Measurements from ENCODE around the gene PLEKHG3.

The PLEKHG3 gene

DNA sequence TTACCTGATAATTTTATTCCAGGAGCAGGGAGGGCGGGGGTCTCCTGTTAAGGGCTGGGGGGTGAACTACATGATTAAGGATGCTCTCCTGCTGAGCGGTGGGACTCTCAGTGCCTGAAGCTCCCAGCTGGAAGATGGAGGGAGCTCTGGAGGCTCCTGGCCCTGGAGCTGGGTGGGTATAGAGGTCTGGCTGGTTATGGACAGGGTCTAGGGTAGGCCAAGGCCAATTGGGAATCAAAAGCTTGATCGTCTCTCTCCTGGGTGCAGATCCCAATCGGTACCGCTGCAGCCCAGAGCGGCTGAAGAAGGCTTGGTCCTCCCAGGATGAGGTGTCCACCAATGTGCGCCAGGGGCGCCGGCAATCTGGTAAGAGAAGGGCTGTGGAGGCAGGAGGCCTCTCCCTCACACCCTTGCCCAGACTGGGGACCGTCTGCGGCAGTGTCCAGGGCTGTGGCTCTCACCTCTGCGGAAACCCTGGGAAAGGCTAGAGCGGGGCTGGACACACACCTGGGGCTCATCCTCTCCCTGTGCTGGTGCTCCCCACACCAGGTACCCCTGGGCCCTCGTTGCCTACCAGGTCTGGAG lies 28.4 kb downstream of the PLEKHG3 start:
- Histone ChIP-seq H3K4me3 (ENCODE audit: low read depth, low read length) (no peak overlapping the region), H3K9me3 (ENCODE audit: control insufficient read depth, low read length) (no peaks in the 10 kb centered on the region), H2AFZ (no peak overlapping the region), H3K27ac (no peak overlapping the region), H3K79me2 (peaks cover 22% of the 10 kb centered on the region), H3K27me3 (ENCODE audit: control insufficient read depth, insufficient read depth, low read length) (no peaks in the 10 kb centered on the region), H3K4me2 (ENCODE audit: low read length) (no peak overlapping the region), H3K9ac (no peak overlapping the region), H3K36me3 (ENCODE audit: control insufficient read depth, insufficient read depth, low read length) (no peaks in the 10 kb centered on the region), H3K4me1 (no peaks in the 10 kb centered on the region)
- no peak for TF ChIP-seq CTCF (IDR thresholded peaks at IDR 0.05)

DNA sequence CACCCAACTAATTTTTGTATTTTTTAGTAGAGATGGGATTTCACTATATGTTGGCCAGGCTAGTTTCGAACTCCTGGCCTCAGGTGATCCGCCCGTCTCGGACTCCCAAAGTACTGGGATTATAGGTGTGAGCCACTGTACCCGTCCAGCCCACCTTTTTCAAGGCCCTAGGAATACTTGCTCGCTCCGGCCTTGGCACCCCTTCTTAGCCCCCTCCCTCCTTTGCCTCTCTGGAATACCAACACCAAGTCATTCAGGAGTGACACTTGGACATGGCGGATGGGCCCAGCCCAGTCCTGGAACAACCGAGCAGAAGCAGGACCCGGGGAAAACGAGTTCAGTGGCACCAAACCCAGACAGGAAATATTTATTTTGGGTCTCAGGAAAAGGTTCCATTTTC lies 29.1 kb downstream of the PLEKHG3 start:
- Histone ChIP-seq H3K27me3 (ENCODE audit: control insufficient read depth, insufficient read depth, low read length) (no peaks in the 10 kb centered on the region), H3K9ac (no peak overlapping the region), H3K4me1 (no peaks in the 10 kb centered on the region), H3K4me3 (ENCODE audit: low read depth, low read length) (no peak overlapping the region), H2AFZ (no peak overlapping the region), H3K9me3 (ENCODE audit: control insufficient read depth, low read length) (no peaks in the 10 kb centered on the region), H3K36me3 (ENCODE audit: control insufficient read depth, insufficient read depth, low read length) (no peaks in the 10 kb centered on the region), H3K4me2 (ENCODE audit: low read length) (no peak overlapping the region), H3K27ac (no peak overlapping the region), H3K79me2 (peaks cover 19% of the 10 kb centered on the region)
- no peak for TF ChIP-seq CTCF (IDR thresholded peaks at IDR 0.05)

DNA sequence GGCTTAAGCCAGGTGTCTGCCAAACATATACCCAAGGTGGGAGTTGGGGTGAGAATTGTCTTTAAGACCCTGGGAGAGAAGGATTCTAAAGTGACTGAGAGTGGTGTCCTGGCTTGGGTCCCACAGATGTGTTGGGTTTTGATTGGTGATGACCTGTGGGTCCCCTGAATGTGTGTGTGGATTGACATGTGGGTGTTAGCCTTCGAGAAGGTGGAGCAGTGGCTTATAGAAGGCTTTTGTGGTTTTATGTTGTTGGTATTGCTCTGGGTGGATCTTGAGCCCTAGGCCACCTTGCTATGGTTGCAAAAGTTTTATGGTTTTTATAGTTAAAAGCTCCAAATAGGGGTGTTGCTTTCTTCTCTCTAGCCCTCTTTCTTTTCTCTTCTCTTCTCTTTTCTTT lies 29.7 kb downstream of the PLEKHG3 start:
- Histone ChIP-seq H3K9me3 (ENCODE audit: control insufficient read depth, low read length) (no peaks in the 10 kb centered on the region), H3K4me2 (ENCODE audit: low read length) (no peak overlapping the region), H3K27me3 (ENCODE audit: control insufficient read depth, insufficient read depth, low read length) (no peaks in the 10 kb centered on the region), H2AFZ (no peak overlapping the region), H3K27ac (no peak overlapping the region), H3K79me2 (peaks cover 16% of the 10 kb centered on the region), H3K4me3 (ENCODE audit: low read depth, low read length) (no peak overlapping the region), H3K9ac (no peak overlapping the region), H3K4me1 (no peaks in the 10 kb centered on the region), H3K36me3 (ENCODE audit: control insufficient read depth, insufficient read depth, low read length) (no peaks in the 10 kb centered on the region)
- no peak for TF ChIP-seq CTCF (IDR thresholded peaks at IDR 0.05)

DNA sequence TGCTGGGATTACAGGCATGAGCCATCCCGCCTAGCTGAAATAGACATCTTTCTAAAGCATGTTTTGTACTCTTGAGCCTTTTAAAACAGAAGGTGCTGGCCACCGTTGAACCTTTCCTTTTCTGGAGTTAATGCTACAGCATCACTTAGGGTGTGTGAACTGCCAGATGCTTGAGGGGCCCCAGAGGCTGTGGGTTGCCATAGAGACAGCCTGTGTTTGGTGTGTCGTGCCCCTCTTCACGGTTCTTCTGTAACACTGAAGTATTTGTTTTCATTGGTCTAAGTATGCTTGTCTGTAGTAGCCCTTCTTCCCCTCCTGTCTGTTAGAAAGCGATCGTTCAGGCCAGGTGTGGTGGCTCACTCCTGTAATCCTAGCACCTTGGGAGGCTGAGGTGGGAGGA lies 30.8 kb downstream of the PLEKHG3 start:
- Histone ChIP-seq H2AFZ (no peak overlapping the region), H3K4me1 (no peaks in the 10 kb centered on the region), H3K36me3 (ENCODE audit: control insufficient read depth, insufficient read depth, low read length) (no peaks in the 10 kb centered on the region), H3K27me3 (ENCODE audit: control insufficient read depth, insufficient read depth, low read length) (no peaks in the 10 kb centered on the region), H3K4me3 (ENCODE audit: low read depth, low read length) (no peak overlapping the region), H3K27ac (no peak overlapping the region), H3K4me2 (ENCODE audit: low read length) (no peak overlapping the region), H3K79me2 (peaks cover 13% of the 10 kb centered on the region), H3K9me3 (ENCODE audit: control insufficient read depth, low read length) (no peaks in the 10 kb centered on the region), H3K9ac (no peak overlapping the region)
- no peak for TF ChIP-seq CTCF (IDR thresholded peaks at IDR 0.05)

Measured in parathyroid adenoma (tissue), 2 donors.